SH-SY5Y (cell line): ENCODE data around the gene PTGFR.

Experiments used
- GATA2 ChIP-seq: IDR thresholded peaks from 2 replicates; pipeline ENCODE4 v1.6.1; 2011; ENCODE audit warnings: mild to moderate bottlenecking, low read depth, low read length
- GATA3 ChIP-seq: IDR thresholded peaks from 2 replicates; pipeline ENCODE4 v1.6.1; 2011; ENCODE audit warnings: low read depth, mild to moderate bottlenecking, low read length, moderate library complexity

DNA sequence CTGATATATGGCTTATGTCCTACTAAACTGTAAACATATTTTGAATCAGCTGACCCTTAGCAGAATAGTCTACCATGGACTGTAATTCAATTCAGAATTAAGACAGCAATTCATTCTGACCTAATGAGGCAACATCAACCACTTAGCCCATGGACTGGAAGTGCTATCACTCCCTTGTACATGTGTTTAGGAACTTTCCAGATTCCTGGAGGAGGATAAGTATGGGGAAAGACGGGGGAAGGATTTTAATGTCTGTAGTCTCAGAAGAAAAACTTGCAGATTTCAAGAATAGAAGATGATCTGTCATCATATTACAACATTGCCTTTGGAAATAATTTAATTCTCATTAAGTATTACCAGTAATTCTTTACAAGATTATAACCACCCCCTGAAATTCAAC, 56.3 kb downstream of the PTGFR start:
- TF ChIP-seq GATA2 (no peak), GATA3 (no peak)
